NCI-H526 (cell line): ENCODE data around the gene EIF1AY.
"Not testable (repeated sequence)": the region's sequence is repeated elsewhere in the genome, so short reads cannot be mapped to it uniquely, and the experiment has no call there.

Experiments used
- DNase-seq, 2 experiments: peaks; one replicate each; lab custom pipeline; 2025; lab: John Stamatoyannopoulos, UW

The EIF1AY gene

GRCh38 chrY:20575531-20576121 lies at the start of gene EIF1AY:
EIF1AY (plus strand) TSS chrY:20575776; CDS start chrY:20575872, 96 bp downstream.
- DNase-seq = peak; percentile 73 to 84

GRCh38 chrY:20528435-20528834 lies 47.1 kb upstream of the EIF1AY start:
- DNase-seq = no peak

- DNase-seq = no peak
These were observed 37.4 kb upstream of the EIF1AY start for GRCh38 chrY:20538186-20538585.

- DNase-seq = no peak
These were observed 36.6 kb upstream of the EIF1AY start for GRCh38 chrY:20538933-20539332.

GRCh38 chrY:20544451-20544960 lies 31.1 kb upstream of the EIF1AY start:
- no peak for DNase-seq

- no peak for DNase-seq
These were observed 29.5 kb upstream of the EIF1AY start for GRCh38 chrY:20546071-20546470.

GRCh38 chrY:20549289-20549688 lies 26.3 kb upstream of the EIF1AY start:
- no peak for DNase-seq

GRCh38 chrY:20551840-20552239 lies 23.7 kb upstream of the EIF1AY start:
- DNase-seq = no peak

- not testable (repeated sequence) for DNase-seq
These were observed 22.7 kb upstream of the EIF1AY start for GRCh38 chrY:20552764-20553323.

GRCh38 chrY:20555820-20556219 lies 19.8 kb upstream of the EIF1AY start:
- no peak for DNase-seq

GRCh38 chrY:20558677-20559076 lies 16.9 kb upstream of the EIF1AY start:
- DNase-seq = no peak

GRCh38 chrY:20559873-20560512 lies 15.6 kb upstream of the EIF1AY start:
- DNase-seq = no peak

GRCh38 chrY:20571306-20571705 lies 4.3 kb upstream of the EIF1AY start:
- DNase-seq = no peak

GRCh38 chrY:20576506-20576905 lies 930 bp downstream of the EIF1AY start:
- peak in 1 of 2 experiments; percentile 0 for DNase-seq

- DNase-seq = no peak
These were observed 2.6 kb downstream of the EIF1AY start for GRCh38 chrY:20578206-20578605.

GRCh38 chrY:20581687-20582086 lies 6.1 kb downstream of the EIF1AY start:
- DNase-seq = no peak

GRCh38 chrY:20586161-20586560 lies 10.6 kb downstream of the EIF1AY start:
- DNase-seq = no peak
